Pancreas (tissue), 10 donors: ENCODE data around the gene ZNF536. TPM values are rescaled to one million over a fixed set of nuclear protein-coding genes. Genes with fewer than 3 reads are reported as not detected.

Experiments used
- ATAC-seq, 4 donors: fragments of 200-7000 bp; cut with Tn5 transposase; one replicate each; pipeline versions ENCODE4 v1.8.0 to v1.9.1; 2020; ENCODE audit warnings: mild to moderate bottlenecking in 4 of 4, moderate library complexity in 4 of 4
- DNase-seq, 6 donors: peaks; one replicate each; pipeline ENCODE4 v3.0.0-alpha.2; 2020
- FAIRE-seq: peaks from 2 replicates; lab custom pipeline; 2012; peaks lifted over from hg19 to GRCh38; lab: Jason Lieb, UNC
- H3K27ac ChIP-seq, 4 donors: fragments of 200-600 bp; sonication (generic); 1 replicate in 3 of 4; 2 replicates in 1 of 4; pipeline versions ENCODE4 v1.5.0 to v1.8.0; 2020
- H3K27me3 ChIP-seq, 4 donors: fragments of 200-600 bp; one replicate each; pipeline ENCODE4 v1.8.0; 2021
- H3K36me3 ChIP-seq, 3 donors: fragments of 200-600 bp; sonication (generic) in 1 of 3; one replicate each; pipeline versions ENCODE4 v1.5.0 to v1.8.0; 2020 to 2021
- H3K4me1 ChIP-seq, 3 donors: fragments of 200-600 bp; one replicate each; pipeline ENCODE4 v1.8.0; 2021
- H3K4me3 ChIP-seq, 4 donors: fragments of 200-600 bp; sonication (generic) in 2 of 4; one replicate each; pipeline versions ENCODE4 v1.5.0 to v1.8.0; 2020 to 2021
- H3K9me3 ChIP-seq, 4 donors: fragments of 200-600 bp; one replicate each; pipeline ENCODE4 v1.8.0; 2021
- CTCF ChIP-seq, 4 donors: fragments of 200-600 bp; sonication (generic) in 3 of 4; IDR thresholded peaks; one replicate each; pipeline versions ENCODE4 v1.5.0 to v1.8.0; 2021; ENCODE audit warnings: antibody characterized with exemption in 4 of 4
- WGBS, 2 donors: extraction: QIAGEN DNeasy Blood & Tissue Kit; methylation state at CpG; one replicate each; pipeline ENCODE4 v1.1.7; 2013; 5-methylcytosine and 5-hydroxymethylcytosine counted together
- intact Hi-C, 3 donors: fragments of 100-400 bp; cut with DNase I; formaldehyde crosslinking; loops; one replicate each; pipeline versions ENCODE4 v1.11.1 to v1.14.2; 2022
- polyA plus RNA-seq, 2 donors: library from polyadenylated mRNA; stranded (reverse); fragments of 200-250 nt; gene quantifications; one replicate each; pipeline ENCODE4 v1.2.3, GENCODE V29; 2013
- total RNA-seq, 6 donors: library from RNA; stranded (reverse); fragmentation: NEBNext Ultra II Directional in 4 of 6; extraction: Animal tissue kit (Norgen Biotek cat#: 25700) in 4 of 6; gene quantifications; one replicate each; pipeline versions ENCODE4 v1.2.1 to v1.2.4, GENCODE V29; 2021 to 2023
- donor health status: healthy with polysubstance abuse.
- donor health status: DM: no; HTN: no; CAD: no; lungs with moderate emphysema.
- donor health status: DM: no; HTN: no; CAD: no.
- donor health status: control.
- donor health status: control.
- donor health status: Bipolar disorder and iron deficiency.
- donor health status: DM: yes; HTN: yes; CAD: no.
- donor health status: DM: no; HTN: no; CAD: no.
- donor health status: DM: no; HTN: no; CAD: no.
- donor health status: DM: yes; HTN: yes; CAD: no.

The ZNF536 gene
- total and polyA plus RNA-seq, 8 donors = 0.06 to 1.7 (median 0.13) TPM

GRCh38 chr19:30518965-30519606 lies 146.9 kb downstream of the ZNF536 start:
- no peak overlapping the region for H3K27ac ChIP-seq
- DNase-seq (no peak), FAIRE-seq (no peak), ATAC-seq (no peak)
- no peak for TF ChIP-seq CTCF (IDR thresholded peaks at IDR 0.05)
- WGBS, 2 donors = 60 to 69% methylated on average over 13 of the region's 13 CpGs
- intact Hi-C loops = no loop called here
- peaks cover 0 to under 1% (median 0%) of the 10 kb centered on the region in 4 donors for H3K27me3 ChIP-seq
- no peaks in the 10 kb centered on the region for H3K4me1 ChIP-seq
- H3K36me3 ChIP-seq = no peaks in the 10 kb centered on the region
- no peak overlapping the region for H3K4me3 ChIP-seq
- no peaks in the 10 kb centered on the region for H3K9me3 ChIP-seq

- intact Hi-C loops = no loop called here
- FAIRE-seq = no peak
- no peak for DNase-seq
Observed at GRCh38 chr19:30519607-30520205, 147.5 kb downstream of the ZNF536 start.

GRCh38 chr19:30520735-30521479 lies 148.7 kb downstream of the ZNF536 start:
- Histone ChIP-seq H3K4me1 (no peaks in the 10 kb centered on the region), H3K36me3 (no peaks in the 10 kb centered on the region), H3K9me3 (no peaks in the 10 kb centered on the region), H3K27me3 (peaks cover 0 to 10% (median 0%) of the 10 kb centered on the region in 4 donors), H3K4me3 (no peak overlapping the region), H3K27ac (no peak overlapping the region)
- 73 to 82% methylated on average over 9 of the region's 9 CpGs for WGBS, 2 donors
- FAIRE-seq = no peak
- ATAC-seq = no peak
- no peak for TF ChIP-seq CTCF (IDR thresholded peaks at IDR 0.05)
- intact Hi-C loops = no loop called here
- no peak for DNase-seq

More at GRCh38 chr19:30519607-30520205, 147.5 kb downstream of the ZNF536 start:
- 73 to 87% methylated on average over 3 of the region's 3 CpGs for WGBS, 2 donors
- Histone ChIP-seq H3K4me1 (no peaks in the 10 kb centered on the region), H3K36me3 (no peaks in the 10 kb centered on the region), H3K27ac (no peak overlapping the region), H3K27me3 (peaks cover 0 to 6% (median 0%) of the 10 kb centered on the region in 4 donors), H3K4me3 (no peak overlapping the region), H3K9me3 (no peaks in the 10 kb centered on the region)
- no peak for TF ChIP-seq CTCF (IDR thresholded peaks at IDR 0.05)
- no peak for ATAC-seq

GRCh38 chr19:30521937-30522336 lies 149.8 kb downstream of the ZNF536 start:
- no peaks in the 10 kb centered on the region for H3K36me3 ChIP-seq
- no peak for TF ChIP-seq CTCF (IDR thresholded peaks at IDR 0.05)
- H3K9me3 ChIP-seq = no peaks in the 10 kb centered on the region
- intact Hi-C loops = no loop called here
- ATAC-seq (no peak), FAIRE-seq (no peak), DNase-seq (no peak)
- H3K27me3 ChIP-seq = peaks cover 0 to 13% (median 0%) of the 10 kb centered on the region in 4 donors
- H3K4me1 ChIP-seq = no peaks in the 10 kb centered on the region
- H3K27ac ChIP-seq = no peak overlapping the region
- no peak overlapping the region for H3K4me3 ChIP-seq
- 63 to 78% methylated on average over 3 of the region's 3 CpGs for WGBS, 2 donors
